Gastrocnemius medialis (tissue), 4 donors: Measurements from ENCODE around the gene NUP153.

Experiments
- POLR2A ChIP-seq, 2 donors: fragments of 450-650 bp; IDR thresholded peaks; one replicate each; pipeline ENCODE4 v1.6.1; 2017; ENCODE audit warnings: antibody characterized with exemption in 2 of 2, mild to moderate bottlenecking in 2 of 2, moderate library complexity in 2 of 2
- TF ChIP-seq, protein P1 (sequence below), 5 experiments: fragments of 450-650 bp in 3 of 5; fragments of 200-600 bp in 2 of 5; sonication (generic) in 2 of 5; IDR thresholded peaks in 4 of 5; conservative IDR thresholded peaks in 1 of 5; 1 replicate in 4 of 5; 2 replicates in 1 of 5; pipeline ENCODE4 v1.5.1; 2016 to 2019; ENCODE audit warnings: antibody characterized with exemption in 5 of 5, mild to moderate bottlenecking in 3 of 5, moderate library complexity in 3 of 5

DNA sequence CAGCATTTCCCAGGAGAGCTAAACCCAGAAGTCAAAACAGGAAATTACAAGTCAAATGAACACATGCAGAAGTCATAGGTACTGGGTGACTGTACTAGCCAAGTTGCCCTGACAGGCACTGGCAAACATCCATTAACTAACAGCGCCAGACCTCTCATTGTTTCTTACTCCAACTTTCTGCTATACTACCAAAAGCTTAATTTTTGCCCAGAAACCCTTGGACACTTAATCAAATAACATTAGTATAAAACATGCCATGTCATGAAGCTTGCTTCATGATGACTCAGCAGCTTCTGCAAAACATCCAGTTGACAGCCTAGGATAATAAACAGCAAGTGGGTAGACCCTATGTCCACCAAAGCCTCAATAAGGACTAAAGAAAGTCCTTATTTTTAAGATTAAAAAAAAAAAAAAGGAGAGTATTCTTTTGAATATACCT, 3.5 kb downstream of the NUP153 start:
- TF ChIP-seq POLR2A (IDR thresholded peaks at IDR 0.05) = no peak
- TF ChIP-seq, protein P1, sequence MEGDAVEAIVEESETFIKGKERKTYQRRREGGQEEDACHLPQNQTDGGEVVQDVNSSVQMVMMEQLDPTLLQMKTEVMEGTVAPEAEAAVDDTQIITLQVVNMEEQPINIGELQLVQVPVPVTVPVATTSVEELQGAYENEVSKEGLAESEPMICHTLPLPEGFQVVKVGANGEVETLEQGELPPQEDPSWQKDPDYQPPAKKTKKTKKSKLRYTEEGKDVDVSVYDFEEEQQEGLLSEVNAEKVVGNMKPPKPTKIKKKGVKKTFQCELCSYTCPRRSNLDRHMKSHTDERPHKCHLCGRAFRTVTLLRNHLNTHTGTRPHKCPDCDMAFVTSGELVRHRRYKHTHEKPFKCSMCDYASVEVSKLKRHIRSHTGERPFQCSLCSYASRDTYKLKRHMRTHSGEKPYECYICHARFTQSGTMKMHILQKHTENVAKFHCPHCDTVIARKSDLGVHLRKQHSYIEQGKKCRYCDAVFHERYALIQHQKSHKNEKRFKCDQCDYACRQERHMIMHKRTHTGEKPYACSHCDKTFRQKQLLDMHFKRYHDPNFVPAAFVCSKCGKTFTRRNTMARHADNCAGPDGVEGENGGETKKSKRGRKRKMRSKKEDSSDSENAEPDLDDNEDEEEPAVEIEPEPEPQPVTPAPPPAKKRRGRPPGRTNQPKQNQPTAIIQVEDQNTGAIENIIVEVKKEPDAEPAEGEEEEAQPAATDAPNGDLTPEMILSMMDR (IDR thresholded peaks at IDR 0.05 in 4 of 5, conservative IDR thresholded peaks at IDR 0.05 in 1 of 5) = no peak
